Keratinocyte (primary cell): Measurements from ENCODE around the gene GPR62. TPM values are rescaled to one million over a fixed set of nuclear protein-coding genes. Genes with fewer than 3 reads are reported as not detected.

ENCODE experiments used
- DNase-seq: peaks from one replicate; pipeline ENCODE4 v3.0.0-alpha.2; 2011; ENCODE audit warnings: low read depth, missing footprints, low spot score
- FAIRE-seq: peaks from 2 replicates; lab custom pipeline; 2011; peaks lifted over from hg19 to GRCh38; lab: Jason Lieb, UNC
- H2AFZ ChIP-seq: 2 replicates; pipeline ENCODE4 v1.6.0; 2012; ENCODE audit warnings: low read length, control low read depth, inconsistent platforms; ENCODE audit not compliant: control insufficient read depth
- H3K27ac ChIP-seq: 2 replicates; pipeline ENCODE4 v1.5.1; 2011; ENCODE audit warnings: low read length; ENCODE audit not compliant: control insufficient read depth, insufficient read depth
- H3K27me3 ChIP-seq: 3 replicates; pipeline ENCODE4 v1.6.0; 2011; ENCODE audit warnings: low read length; ENCODE audit not compliant: control insufficient read depth, insufficient read depth; ENCODE audit errors: extremely low read depth
- H3K36me3 ChIP-seq, 2 experiments: 2 replicates in 1 of 2; 3 replicates in 1 of 2; pipeline ENCODE4 v1.5.1; 2011; ENCODE audit warnings: low read length in 2 of 2, mild to moderate bottlenecking in 1 of 2; ENCODE audit not compliant: control insufficient read depth in 2 of 2, insufficient read depth in 2 of 2; ENCODE audit errors: extremely low read depth in 1 of 2
- H3K4me1 ChIP-seq: 3 replicates; pipeline ENCODE4 v1.5.1; 2011; ENCODE audit warnings: low read length; ENCODE audit not compliant: control insufficient read depth, insufficient read depth; ENCODE audit errors: extremely low read depth
- H3K4me2 ChIP-seq: 3 replicates; pipeline ENCODE4 v1.6.0; 2011; ENCODE audit warnings: low read depth, low read length; ENCODE audit not compliant: control insufficient read depth, insufficient read depth; ENCODE audit errors: extremely low read depth
- H3K4me3 ChIP-seq, 3 experiments: fragments of 200-600 bp in 1 of 3; sonication (generic) in 1 of 3; 2 replicates in 2 of 3; 3 replicates in 1 of 3; pipeline ENCODE4 v1.5.1; 2011 to 2016; ENCODE audit warnings: low read length in 3 of 3, mild to moderate bottlenecking in 3 of 3, control low read depth in 2 of 3, inconsistent platforms in 1 of 3, low read depth in 1 of 3, mixed read lengths in 1 of 3, mixed run types in 1 of 3, moderate library complexity in 1 of 3; ENCODE audit not compliant: control insufficient read depth in 2 of 3, insufficient read depth in 2 of 3; ENCODE audit errors: extremely low read depth in 1 of 3
- H3K79me2 ChIP-seq: 2 replicates; pipeline ENCODE4 v1.6.0; 2012; ENCODE audit warnings: low read length; ENCODE audit not compliant: control insufficient read depth, insufficient read depth
- H3K9ac ChIP-seq: 3 replicates; pipeline ENCODE4 v1.6.0; 2011; ENCODE audit warnings: low read length; ENCODE audit not compliant: control insufficient read depth, insufficient read depth; ENCODE audit errors: extremely low read depth
- H3K9me1 ChIP-seq: 3 replicates; pipeline ENCODE4 v1.6.0; 2011; ENCODE audit warnings: low read length; ENCODE audit not compliant: control insufficient read depth, insufficient read depth; ENCODE audit errors: extremely low read depth
- H3K9me3 ChIP-seq: 2 replicates; pipeline ENCODE4 v1.5.1; 2012; ENCODE audit warnings: low read depth, low read length; ENCODE audit not compliant: control insufficient read depth
- H4K20me1 ChIP-seq: 3 replicates; pipeline ENCODE4 v1.6.0; 2011; ENCODE audit warnings: low read length; ENCODE audit not compliant: control insufficient read depth, insufficient read depth; ENCODE audit errors: extremely low read depth
- EZH2 ChIP-seq: IDR thresholded peaks from one replicate; pipeline ENCODE4 v1.6.1; 2012; ENCODE audit warnings: inconsistent platforms, mild to moderate bottlenecking, low read length, moderate library complexity
- dilution Hi-C: fragments of 300-500 bp; cut with MboI; formaldehyde crosslinking; loops from one replicate; pipeline ENCODE4 v1.7.0; 2020; ENCODE audit warnings: low sequenced_read_pairs; ENCODE audit not compliant: extremely low pct_ligation_motif_present
- polyA plus RNA-seq, 5 experiments: library from polyadenylated mRNA; depleted of rRNA in 3 of 5; stranded (reverse) in 3 of 5; stranded (forward) in 1 of 5; unstranded in 1 of 5; fragments of >200 nt; gene quantifications; 1 replicate in 1 of 5; 2 replicates in 3 of 5; 3 replicates in 1 of 5; pipeline versions ENCODE4 v1.2.1 to v1.2.3, GENCODE V29; 2011 to 2012; ENCODE audit warnings: missing spikeins in 2 of 5, low read depth in 1 of 5, low replicate concordance in 1 of 5
- TF ChIP-seq, protein P1 (sequence below), 3 experiments: IDR thresholded peaks in 1 of 3; conservative IDR thresholded peaks in 1 of 3; optimal IDR thresholded peaks in 1 of 3; 2 replicates in 2 of 3; 3 replicates in 1 of 3; pipeline versions ENCODE3 to v1.5.1; 2011; ENCODE audit warnings: low read length in 3 of 3, mild to moderate bottlenecking in 3 of 3, moderate library complexity in 2 of 3, control low read depth in 1 of 3, inconsistent platforms in 1 of 3; ENCODE audit not compliant: insufficient read depth in 2 of 3; ENCODE audit errors: extremely low read depth in 1 of 3

The GPR62 gene
- polyA plus RNA-seq, 1 donor (not counting 4 experiments of a cell fraction or from before 2014, with no cell fraction given): not detected

DNA sequence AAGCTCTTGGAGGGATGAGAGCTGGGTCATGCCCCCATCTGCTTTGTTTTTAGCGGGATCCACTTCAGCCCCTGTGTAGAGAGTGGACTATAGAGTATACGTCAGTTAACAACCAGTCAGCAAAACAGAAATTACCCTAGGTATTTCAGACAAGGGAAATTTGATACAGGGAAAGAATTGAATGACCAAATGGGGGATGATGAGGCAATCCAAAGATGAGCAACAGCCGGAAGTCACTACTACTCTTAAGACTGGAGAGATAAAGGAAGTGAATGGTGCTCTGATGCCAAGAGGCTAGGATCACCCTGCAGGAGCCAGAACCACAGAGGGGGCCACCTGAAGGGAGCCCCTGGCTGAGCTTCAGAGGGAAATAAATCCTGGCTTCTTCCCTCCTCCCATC lies 1.7 kb upstream of the GPR62 start:
- Histone ChIP-seq H3K9me1 (no peaks in the 10 kb centered on the region), H3K9me3 (no peaks in the 10 kb centered on the region), H4K20me1 (no peaks in the 10 kb centered on the region), H3K36me3 (peaks cover 0 to under 1% of the 10 kb centered on the region in 2 experiments), H3K27ac (no peak overlapping the region), H3K4me3 (no peak overlapping the region), H2AFZ (no peak overlapping the region), H3K27me3 (peaks cover 28% of the 10 kb centered on the region), H3K4me2 (no peak overlapping the region), H3K4me1 (peaks cover 11% of the 10 kb centered on the region), H3K9ac (no peak overlapping the region), H3K79me2 (no peaks in the 10 kb centered on the region)
- DNase-seq (no peak), FAIRE-seq (peak; percentile 69)
- TF ChIP-seq EZH2: no peak
- TF ChIP-seq, protein P1, sequence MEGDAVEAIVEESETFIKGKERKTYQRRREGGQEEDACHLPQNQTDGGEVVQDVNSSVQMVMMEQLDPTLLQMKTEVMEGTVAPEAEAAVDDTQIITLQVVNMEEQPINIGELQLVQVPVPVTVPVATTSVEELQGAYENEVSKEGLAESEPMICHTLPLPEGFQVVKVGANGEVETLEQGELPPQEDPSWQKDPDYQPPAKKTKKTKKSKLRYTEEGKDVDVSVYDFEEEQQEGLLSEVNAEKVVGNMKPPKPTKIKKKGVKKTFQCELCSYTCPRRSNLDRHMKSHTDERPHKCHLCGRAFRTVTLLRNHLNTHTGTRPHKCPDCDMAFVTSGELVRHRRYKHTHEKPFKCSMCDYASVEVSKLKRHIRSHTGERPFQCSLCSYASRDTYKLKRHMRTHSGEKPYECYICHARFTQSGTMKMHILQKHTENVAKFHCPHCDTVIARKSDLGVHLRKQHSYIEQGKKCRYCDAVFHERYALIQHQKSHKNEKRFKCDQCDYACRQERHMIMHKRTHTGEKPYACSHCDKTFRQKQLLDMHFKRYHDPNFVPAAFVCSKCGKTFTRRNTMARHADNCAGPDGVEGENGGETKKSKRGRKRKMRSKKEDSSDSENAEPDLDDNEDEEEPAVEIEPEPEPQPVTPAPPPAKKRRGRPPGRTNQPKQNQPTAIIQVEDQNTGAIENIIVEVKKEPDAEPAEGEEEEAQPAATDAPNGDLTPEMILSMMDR (optimal IDR thresholded peaks at IDR 0.05 in 1 of 3, IDR thresholded peaks at IDR 0.05 in 1 of 3, conservative IDR thresholded peaks at IDR 0.05 in 1 of 3; ENCODE audit: extremely low read depth in 1 of 3, insufficient read depth in 2 of 3, low read length in 3 of 3): no peak
- dilution Hi-C loops: no loop called here

DNA sequence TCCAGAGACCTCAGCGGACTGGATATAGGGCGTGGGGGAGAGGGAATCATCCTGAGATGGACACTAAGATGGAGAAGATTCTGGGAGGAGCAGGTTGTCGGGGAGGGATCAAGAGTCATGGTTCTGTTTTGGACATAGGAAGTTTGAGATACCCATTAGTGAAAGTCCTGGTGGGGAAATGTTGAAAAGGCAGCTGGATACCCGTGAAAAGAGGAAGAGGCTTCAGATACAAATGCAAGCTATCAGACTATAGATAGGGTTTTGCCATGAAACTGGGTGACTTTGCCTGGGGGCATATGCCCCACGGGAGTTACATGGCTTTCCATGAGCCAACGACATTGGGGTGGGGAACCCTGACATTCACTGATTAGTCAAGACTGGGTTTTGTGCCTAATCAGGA lies 1.1 kb upstream of the GPR62 start:
- no peak overlapping the region for H3K27ac ChIP-seq
- no peak overlapping the region for H3K4me2 ChIP-seq
- H3K36me3 ChIP-seq: peaks cover 0 to 7% of the 10 kb centered on the region in 2 experiments
- no peaks in the 10 kb centered on the region for H3K9me3 ChIP-seq
- peaks cover 11% of the 10 kb centered on the region for H3K4me1 ChIP-seq
- H2AFZ ChIP-seq: no peak overlapping the region
- TF ChIP-seq, protein P1 (optimal IDR thresholded peaks at IDR 0.05 in 1 of 3, IDR thresholded peaks at IDR 0.05 in 1 of 3, conservative IDR thresholded peaks at IDR 0.05 in 1 of 3; ENCODE audit: extremely low read depth in 1 of 3, insufficient read depth in 2 of 3, low read length in 3 of 3): no peak
- TF ChIP-seq EZH2: no peak
- no peaks in the 10 kb centered on the region for H4K20me1 ChIP-seq
- H3K9me1 ChIP-seq: no peaks in the 10 kb centered on the region
- no peak overlapping the region for H3K9ac ChIP-seq
- no peak overlapping the region for H3K4me3 ChIP-seq
- peaks cover 28% of the 10 kb centered on the region for H3K27me3 ChIP-seq
- no peaks in the 10 kb centered on the region for H3K79me2 ChIP-seq
- FAIRE-seq: no peak
- no peak for DNase-seq
- dilution Hi-C loops: no loop called here
